ENCODE results near the gene PRDM2.

The PRDM2 gene

GRCh38 chr1:13772271-13772670 is 72.3 kb downstream of the PRDM2 start:
- TF ChIP-seq CTCF (IDR thresholded peaks at IDR 0.05; ENCODE audit: low read depth, low read length) = no peak
- TF ChIP-seq MAX (IDR thresholded peaks at IDR 0.05; ENCODE audit: low read depth, low read length) = no peak
- TF ChIP-seq POLR2A (IDR thresholded peaks at IDR 0.05; ENCODE audit: extremely low read depth, insufficient read length) = no peak
- TF ChIP-seq MYC (IDR thresholded peaks at IDR 0.05; ENCODE audit: low read depth, low read length) = no peak
- no peak overlapping the region for H3K4me3 ChIP-seq (ENCODE audit: low read depth, low read length)
- no peak for DNase-seq (ENCODE audit: low read depth)

GRCh38 chr1:13774121-13774520 is 74.1 kb downstream of the PRDM2 start:
- no peak for TF ChIP-seq MYC (IDR thresholded peaks at IDR 0.05; ENCODE audit: low read depth, low read length)
- no peak for TF ChIP-seq POLR2A (IDR thresholded peaks at IDR 0.05; ENCODE audit: extremely low read depth, insufficient read length)
- no peak for TF ChIP-seq CTCF (IDR thresholded peaks at IDR 0.05; ENCODE audit: low read depth, low read length)
- no peak for TF ChIP-seq MAX (IDR thresholded peaks at IDR 0.05; ENCODE audit: low read depth, low read length)
- no peak overlapping the region for H3K4me3 ChIP-seq (ENCODE audit: low read depth, low read length)
- no peak for DNase-seq (ENCODE audit: low read depth)

- DNase-seq (ENCODE audit: low read depth) = no peak
- TF ChIP-seq CTCF (IDR thresholded peaks at IDR 0.05; ENCODE audit: low read depth, low read length) = no peak
- no peak for TF ChIP-seq POLR2A (IDR thresholded peaks at IDR 0.05; ENCODE audit: extremely low read depth, insufficient read length)
- TF ChIP-seq MAX (IDR thresholded peaks at IDR 0.05; ENCODE audit: low read depth, low read length) = no peak
- TF ChIP-seq MYC (IDR thresholded peaks at IDR 0.05; ENCODE audit: low read depth, low read length) = no peak
- no peak overlapping the region for H3K4me3 ChIP-seq (ENCODE audit: low read depth, low read length)
Measured at GRCh38 chr1:13775459-13775858, 75.5 kb downstream of the PRDM2 start.

GRCh38 chr1:13775916-13776315 is 75.9 kb downstream of the PRDM2 start:
- H3K4me3 ChIP-seq (ENCODE audit: low read depth, low read length) = no peak overlapping the region
- DNase-seq (ENCODE audit: low read depth) = no peak
- TF ChIP-seq MYC (IDR thresholded peaks at IDR 0.05; ENCODE audit: low read depth, low read length) = no peak
- no peak for TF ChIP-seq MAX (IDR thresholded peaks at IDR 0.05; ENCODE audit: low read depth, low read length)
- TF ChIP-seq POLR2A (IDR thresholded peaks at IDR 0.05; ENCODE audit: extremely low read depth, insufficient read length) = no peak
- TF ChIP-seq CTCF (IDR thresholded peaks at IDR 0.05; ENCODE audit: low read depth, low read length) = no peak

GRCh38 chr1:13778431-13778830 is 78.4 kb downstream of the PRDM2 start:
- DNase-seq (ENCODE audit: low read depth) = no peak
- TF ChIP-seq POLR2A (IDR thresholded peaks at IDR 0.05; ENCODE audit: extremely low read depth, insufficient read length) = no peak
- no peak for TF ChIP-seq MYC (IDR thresholded peaks at IDR 0.05; ENCODE audit: low read depth, low read length)
- no peak for TF ChIP-seq CTCF (IDR thresholded peaks at IDR 0.05; ENCODE audit: low read depth, low read length)
- TF ChIP-seq MAX (IDR thresholded peaks at IDR 0.05; ENCODE audit: low read depth, low read length) = no peak
- no peak overlapping the region for H3K4me3 ChIP-seq (ENCODE audit: low read depth, low read length)

- H3K4me3 ChIP-seq (ENCODE audit: low read depth, low read length) = no peak overlapping the region
- no peak for TF ChIP-seq POLR2A (IDR thresholded peaks at IDR 0.05; ENCODE audit: extremely low read depth, insufficient read length)
- TF ChIP-seq MAX (IDR thresholded peaks at IDR 0.05; ENCODE audit: low read depth, low read length) = no peak
- no peak for TF ChIP-seq CTCF (IDR thresholded peaks at IDR 0.05; ENCODE audit: low read depth, low read length)
- TF ChIP-seq MYC (IDR thresholded peaks at IDR 0.05; ENCODE audit: low read depth, low read length) = no peak
- DNase-seq (ENCODE audit: low read depth) = no peak
Measured at GRCh38 chr1:13779930-13780329, 79.9 kb downstream of the PRDM2 start.

Measured in NB4 (cell line).